GM12872 (cell line): Measurements from ENCODE around the gene GLRX5.

Experiments used
- TF ChIP-seq, protein P1 (sequence below): IDR thresholded peaks from 3 replicates; pipeline ENCODE4 v1.5.1; 2011; ENCODE audit warnings: low read depth, mild to moderate bottlenecking, low read length, moderate library complexity; ENCODE audit not compliant: insufficient read depth

GLRX5 gene

DNA sequence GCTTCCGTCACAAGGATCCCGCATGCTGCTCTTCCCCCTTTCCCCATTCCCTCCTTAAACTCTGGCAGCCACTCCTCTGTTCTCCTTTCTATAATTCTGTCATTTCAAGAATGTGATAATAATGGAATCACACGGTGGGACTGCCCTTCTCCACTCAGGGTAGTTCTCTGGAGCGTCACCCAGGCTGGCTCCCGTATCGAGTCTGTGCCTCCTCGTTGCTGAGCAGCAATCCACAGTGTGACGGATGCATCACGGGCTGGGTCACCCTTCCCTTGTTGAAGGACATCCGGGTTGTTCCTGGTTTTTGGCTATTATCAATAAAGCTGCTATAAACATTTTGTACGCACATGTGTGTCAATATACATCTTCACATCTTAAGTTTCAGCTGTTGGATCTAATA lies 12.7 kb upstream of the GLRX5 start:
- TF ChIP-seq, protein P1, sequence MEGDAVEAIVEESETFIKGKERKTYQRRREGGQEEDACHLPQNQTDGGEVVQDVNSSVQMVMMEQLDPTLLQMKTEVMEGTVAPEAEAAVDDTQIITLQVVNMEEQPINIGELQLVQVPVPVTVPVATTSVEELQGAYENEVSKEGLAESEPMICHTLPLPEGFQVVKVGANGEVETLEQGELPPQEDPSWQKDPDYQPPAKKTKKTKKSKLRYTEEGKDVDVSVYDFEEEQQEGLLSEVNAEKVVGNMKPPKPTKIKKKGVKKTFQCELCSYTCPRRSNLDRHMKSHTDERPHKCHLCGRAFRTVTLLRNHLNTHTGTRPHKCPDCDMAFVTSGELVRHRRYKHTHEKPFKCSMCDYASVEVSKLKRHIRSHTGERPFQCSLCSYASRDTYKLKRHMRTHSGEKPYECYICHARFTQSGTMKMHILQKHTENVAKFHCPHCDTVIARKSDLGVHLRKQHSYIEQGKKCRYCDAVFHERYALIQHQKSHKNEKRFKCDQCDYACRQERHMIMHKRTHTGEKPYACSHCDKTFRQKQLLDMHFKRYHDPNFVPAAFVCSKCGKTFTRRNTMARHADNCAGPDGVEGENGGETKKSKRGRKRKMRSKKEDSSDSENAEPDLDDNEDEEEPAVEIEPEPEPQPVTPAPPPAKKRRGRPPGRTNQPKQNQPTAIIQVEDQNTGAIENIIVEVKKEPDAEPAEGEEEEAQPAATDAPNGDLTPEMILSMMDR: no peak

DNA sequence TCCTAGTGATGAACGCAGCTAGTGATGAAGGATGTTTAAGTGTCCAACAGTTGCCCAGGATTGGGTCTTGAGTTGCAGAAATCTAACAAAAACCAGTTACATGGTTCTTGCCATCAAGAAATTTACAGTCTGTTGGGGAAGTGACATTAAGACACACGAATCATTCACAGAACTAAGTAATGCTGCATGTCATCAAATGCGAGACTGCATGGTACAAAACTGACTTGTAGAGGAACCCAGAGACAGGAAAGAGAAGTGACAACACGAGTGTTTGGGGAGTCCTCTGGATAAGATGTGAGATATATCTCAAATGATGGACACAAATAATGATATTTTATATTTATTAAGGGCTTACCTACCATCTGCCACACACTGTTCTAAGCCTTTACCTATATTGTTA lies 12.3 kb upstream of the GLRX5 start:
- TF ChIP-seq, protein P1: no peak

DNA sequence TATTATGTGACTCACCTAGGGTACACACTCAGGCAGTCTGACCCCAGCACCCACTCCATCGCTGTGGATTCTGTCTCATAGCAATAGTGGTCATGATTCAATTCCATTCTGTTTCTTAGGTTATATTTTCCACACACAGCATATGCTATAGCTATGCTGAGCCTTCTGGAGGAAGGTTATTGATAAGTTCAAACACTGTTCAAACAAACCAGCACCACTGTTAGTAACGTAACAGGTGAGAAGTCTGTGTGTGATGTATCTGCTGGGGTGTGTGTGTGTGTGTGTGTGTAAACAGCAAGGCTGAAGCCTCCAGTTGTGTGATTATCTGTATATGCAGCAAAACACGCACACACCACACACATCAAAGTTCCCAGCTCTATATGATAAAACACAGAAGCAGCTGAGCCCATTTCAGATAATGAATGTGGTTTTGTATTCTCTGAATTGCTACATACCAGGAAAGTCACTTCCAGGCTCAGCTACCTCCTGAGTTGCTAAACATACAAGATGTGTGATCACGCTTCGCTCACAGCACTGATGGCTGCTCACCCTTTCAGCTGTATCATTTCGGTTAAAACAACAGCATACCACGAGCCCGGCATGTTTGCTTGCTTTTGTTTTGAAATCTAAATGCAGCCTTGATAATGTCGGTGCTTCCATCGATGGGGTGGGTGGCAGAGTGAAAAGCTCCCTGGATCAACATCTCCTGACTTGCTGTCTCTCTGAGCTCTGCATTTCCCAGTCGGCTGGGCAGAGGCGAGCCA lies 11.6 kb upstream of the GLRX5 start:
- TF ChIP-seq, protein P1: no peak

DNA sequence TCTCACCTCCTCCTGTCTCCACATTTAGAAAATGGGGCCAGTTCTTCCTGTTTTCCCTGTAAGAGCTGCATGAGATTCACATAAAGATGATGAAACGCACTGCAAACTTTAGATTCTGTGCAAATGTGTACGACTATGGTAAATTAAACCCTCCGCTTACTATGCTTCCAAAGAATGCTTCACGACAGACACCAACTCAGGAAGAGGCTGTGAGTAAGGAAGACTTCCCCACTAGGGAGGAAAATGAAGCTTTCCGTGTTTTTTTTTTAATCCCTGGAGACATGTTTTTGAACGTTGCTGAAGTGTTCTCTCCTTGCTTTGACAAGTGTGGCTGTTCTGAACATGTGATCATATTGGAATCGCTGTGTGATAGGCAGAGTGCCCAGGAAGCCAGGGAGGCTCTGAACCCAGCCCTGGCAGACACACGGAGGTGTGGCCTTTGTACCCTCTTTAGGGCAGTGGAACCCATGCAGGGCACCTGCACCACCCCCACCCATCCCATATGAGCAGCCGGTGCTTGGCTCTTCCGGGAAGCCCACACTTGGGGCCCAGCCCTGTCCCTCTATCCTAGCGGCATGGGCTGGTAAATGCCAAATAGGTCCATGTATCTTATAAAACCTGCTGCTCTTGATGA lies 10.9 kb upstream of the GLRX5 start:
- TF ChIP-seq, protein P1: no peak

DNA sequence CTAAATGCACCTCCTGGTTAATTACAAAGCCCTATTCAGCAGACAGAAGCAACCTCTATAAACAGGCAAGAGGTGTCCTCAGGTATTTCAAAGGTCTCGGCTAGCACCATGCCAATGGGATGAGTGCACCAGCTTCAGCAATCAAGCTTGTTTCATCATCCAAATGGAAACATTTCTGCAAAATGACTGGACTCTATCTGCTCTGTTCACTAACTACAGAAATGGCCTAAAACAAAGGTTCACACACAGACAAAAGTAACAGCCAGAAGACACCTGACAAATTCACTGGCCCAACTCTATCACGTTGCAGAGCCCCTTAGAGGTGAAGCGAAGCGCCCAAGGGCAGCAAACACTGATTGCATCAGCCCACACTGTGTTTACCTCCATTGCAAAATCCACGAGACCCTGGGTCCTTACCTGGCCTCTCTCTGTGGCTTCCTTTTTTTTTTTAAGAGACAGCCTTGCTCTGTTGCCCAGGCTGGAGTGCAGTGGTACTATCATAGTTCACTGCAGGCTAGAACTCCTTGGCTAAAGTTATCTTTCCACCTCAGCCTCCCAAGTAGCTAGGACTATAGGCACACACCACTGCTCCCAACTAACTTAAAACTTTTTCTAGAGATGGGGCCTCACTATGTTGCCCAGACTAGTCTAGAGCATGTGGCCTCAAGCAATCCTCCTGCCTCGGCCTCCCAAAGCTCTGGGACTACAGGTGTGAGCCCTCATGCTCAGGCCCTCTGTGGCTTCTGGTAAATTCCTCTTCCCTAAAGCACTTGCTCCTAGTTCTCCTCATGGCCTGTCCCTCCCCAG lies 9.9 kb upstream of the GLRX5 start:
- TF ChIP-seq, protein P1: no peak

DNA sequence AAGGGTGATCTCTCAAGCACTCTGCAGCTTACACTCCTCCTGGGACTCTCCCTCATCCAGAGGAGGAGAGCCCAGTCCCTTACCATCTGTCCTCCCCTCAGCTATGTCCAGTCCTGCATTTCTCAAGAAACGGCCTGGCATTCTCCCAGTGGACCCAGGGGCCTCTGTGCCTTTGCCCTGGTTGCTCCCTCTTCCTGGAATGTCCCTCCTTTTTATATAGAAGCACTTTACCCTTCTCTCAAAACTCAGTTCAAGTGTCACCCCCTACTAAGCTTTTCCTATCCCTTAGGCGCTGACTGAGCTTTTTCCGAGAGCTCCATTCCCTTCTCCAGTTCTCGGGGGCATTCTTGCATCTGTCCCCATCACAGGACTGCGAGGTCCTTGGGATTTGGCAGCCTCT lies 8.9 kb upstream of the GLRX5 start:
- TF ChIP-seq, protein P1: no peak
